Stimulated activated CD8-positive, alpha-beta memory T cell treated with anti-CD3 and anti-CD28 coated beads, Interleukin-7, amount 100 ng/mL, for 48 hours (primary cell): ENCODE results near the gene AGTR1.
"Not testable (repeated sequence)": the region's sequence is repeated elsewhere in the genome, so short reads cannot be mapped to it uniquely, and the experiment has no call there.

Experiments
- DNase-seq, 2 donors: peaks; one replicate each; pipeline ENCODE4 v3.0.0-alpha.2; 2020; ENCODE audit warnings: low read depth in 1 of 2; ENCODE audit errors: extremely low read depth in 1 of 2

AGTR1 gene

GRCh38 chr3:148757238-148758215 is 59.8 kb downstream of the AGTR1 start:
- DNase-seq, result no peak

- no peak for DNase-seq
Observed at GRCh38 chr3:148758303-148758884, 60.7 kb downstream of the AGTR1 start.

- DNase-seq, result no peak
Observed at GRCh38 chr3:148759430-148759829, 61.7 kb downstream of the AGTR1 start.

- no peak for DNase-seq
Observed at GRCh38 chr3:148763156-148763680, 65.5 kb downstream of the AGTR1 start.

GRCh38 chr3:148763986-148764935 is 66.6 kb downstream of the AGTR1 start:
- DNase-seq, result no peak

GRCh38 chr3:148772361-148772760 is 74.7 kb downstream of the AGTR1 start:
- no peak for DNase-seq

GRCh38 chr3:148772835-148773234 is 75.1 kb downstream of the AGTR1 start:
- no peak for DNase-seq

- no peak for DNase-seq
Observed at GRCh38 chr3:148773805-148774204, 76.1 kb downstream of the AGTR1 start.

- no peak for DNase-seq
Observed at GRCh38 chr3:148778926-148779325, 81.2 kb downstream of the AGTR1 start.

GRCh38 chr3:148785026-148785425 is 87.3 kb downstream of the AGTR1 start:
- not testable (repeated sequence) for DNase-seq

- not testable (repeated sequence) for DNase-seq
Observed at GRCh38 chr3:148786159-148786558, 88.5 kb downstream of the AGTR1 start.

GRCh38 chr3:148789146-148789545 is 91.4 kb downstream of the AGTR1 start:
- DNase-seq, result no peak

GRCh38 chr3:148789906-148790305 is 92.2 kb downstream of the AGTR1 start:
- no peak for DNase-seq

- DNase-seq, result no peak
Observed at GRCh38 chr3:148790370-148790769, 92.7 kb downstream of the AGTR1 start.

- no peak for DNase-seq
Observed at GRCh38 chr3:148790851-148791735, 93.4 kb downstream of the AGTR1 start.

GRCh38 chr3:148791920-148792319 is 94.2 kb downstream of the AGTR1 start:
- DNase-seq, result no peak

- DNase-seq, result no peak
Observed at GRCh38 chr3:148792516-148792915, 94.8 kb downstream of the AGTR1 start.
